AG10803 (cell line): Measurements from ENCODE around the gene EPN3.

ENCODE experiments used
- DNase-seq: peaks from one replicate; pipeline ENCODE4 v3.0.0; 2010; ENCODE audit warnings: low read depth
- H3K4me3 ChIP-seq: 2 replicates; pipeline ENCODE4 v1.5.1; 2011; ENCODE audit warnings: mild to moderate bottlenecking, low read length, control low read depth
- TF ChIP-seq, protein P1 (sequence below): conservative IDR thresholded peaks from 2 replicates; pipeline ENCODE4 v1.5.1; 2011; ENCODE audit warnings: mild to moderate bottlenecking, low read length, control low read depth, inconsistent platforms

Gene EPN3

DNA sequence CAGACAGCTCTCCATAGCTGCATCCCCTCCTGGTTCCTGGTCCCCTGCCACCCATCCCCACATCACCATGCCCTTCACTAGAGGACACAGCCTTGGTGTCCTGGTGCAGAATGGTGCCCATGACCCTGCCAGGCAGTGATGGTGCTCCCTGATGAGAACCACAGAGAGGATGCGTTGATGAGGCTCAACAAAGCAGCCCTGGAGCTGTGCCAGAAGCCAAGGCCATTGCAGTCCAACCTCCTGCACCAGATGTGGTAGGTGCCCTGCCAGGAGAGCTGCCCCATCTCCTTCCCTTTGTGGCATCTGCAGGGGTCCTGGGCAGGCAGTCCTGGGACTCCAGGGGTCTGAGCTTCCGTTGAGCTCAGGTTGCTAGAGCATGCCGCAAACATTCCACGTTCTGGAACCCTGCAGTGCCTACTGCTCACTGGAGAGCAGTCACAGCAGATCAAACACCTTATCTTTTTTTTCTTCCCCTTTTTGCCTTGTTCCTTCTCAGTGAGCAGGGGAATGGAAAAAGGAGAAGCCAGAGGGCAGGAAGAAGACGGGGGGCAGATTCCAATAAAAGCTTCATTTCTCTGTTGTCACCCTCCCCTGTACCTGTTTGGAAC lies 5.3 kb upstream of the EPN3 start:
- H3K4me3 ChIP-seq: no peak overlapping the region
- TF ChIP-seq, protein P1, sequence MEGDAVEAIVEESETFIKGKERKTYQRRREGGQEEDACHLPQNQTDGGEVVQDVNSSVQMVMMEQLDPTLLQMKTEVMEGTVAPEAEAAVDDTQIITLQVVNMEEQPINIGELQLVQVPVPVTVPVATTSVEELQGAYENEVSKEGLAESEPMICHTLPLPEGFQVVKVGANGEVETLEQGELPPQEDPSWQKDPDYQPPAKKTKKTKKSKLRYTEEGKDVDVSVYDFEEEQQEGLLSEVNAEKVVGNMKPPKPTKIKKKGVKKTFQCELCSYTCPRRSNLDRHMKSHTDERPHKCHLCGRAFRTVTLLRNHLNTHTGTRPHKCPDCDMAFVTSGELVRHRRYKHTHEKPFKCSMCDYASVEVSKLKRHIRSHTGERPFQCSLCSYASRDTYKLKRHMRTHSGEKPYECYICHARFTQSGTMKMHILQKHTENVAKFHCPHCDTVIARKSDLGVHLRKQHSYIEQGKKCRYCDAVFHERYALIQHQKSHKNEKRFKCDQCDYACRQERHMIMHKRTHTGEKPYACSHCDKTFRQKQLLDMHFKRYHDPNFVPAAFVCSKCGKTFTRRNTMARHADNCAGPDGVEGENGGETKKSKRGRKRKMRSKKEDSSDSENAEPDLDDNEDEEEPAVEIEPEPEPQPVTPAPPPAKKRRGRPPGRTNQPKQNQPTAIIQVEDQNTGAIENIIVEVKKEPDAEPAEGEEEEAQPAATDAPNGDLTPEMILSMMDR: no peak
- no peak for DNase-seq

DNA sequence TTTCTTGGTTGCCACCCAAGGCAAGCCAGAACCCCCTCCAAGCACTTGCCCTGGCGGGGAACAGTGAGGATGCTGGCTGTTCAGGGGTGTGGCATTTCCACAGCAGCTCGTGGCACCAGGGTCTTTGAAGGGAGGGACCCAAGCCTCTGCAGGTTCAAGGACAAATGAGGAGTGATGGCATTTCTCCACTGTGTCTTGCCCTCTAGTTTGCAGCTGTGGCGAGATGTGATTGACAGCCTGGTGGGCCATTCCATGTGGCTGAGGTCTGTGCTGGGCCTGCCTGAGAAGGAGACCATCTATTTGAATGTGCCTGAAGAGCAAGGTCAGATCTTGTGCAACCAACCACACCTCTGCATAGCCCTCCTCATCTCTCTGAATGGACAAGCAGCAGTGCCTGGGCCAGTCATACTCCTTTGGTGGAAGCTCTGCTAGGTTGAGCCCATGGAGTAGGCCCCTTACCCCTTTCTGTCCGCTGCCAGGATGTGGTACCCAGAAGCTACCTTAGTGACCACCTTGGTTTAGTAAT lies 4.5 kb upstream of the EPN3 start:
- H3K4me3 ChIP-seq: no peak overlapping the region
- DNase-seq: no peak
- TF ChIP-seq, protein P1: no peak

DNA sequence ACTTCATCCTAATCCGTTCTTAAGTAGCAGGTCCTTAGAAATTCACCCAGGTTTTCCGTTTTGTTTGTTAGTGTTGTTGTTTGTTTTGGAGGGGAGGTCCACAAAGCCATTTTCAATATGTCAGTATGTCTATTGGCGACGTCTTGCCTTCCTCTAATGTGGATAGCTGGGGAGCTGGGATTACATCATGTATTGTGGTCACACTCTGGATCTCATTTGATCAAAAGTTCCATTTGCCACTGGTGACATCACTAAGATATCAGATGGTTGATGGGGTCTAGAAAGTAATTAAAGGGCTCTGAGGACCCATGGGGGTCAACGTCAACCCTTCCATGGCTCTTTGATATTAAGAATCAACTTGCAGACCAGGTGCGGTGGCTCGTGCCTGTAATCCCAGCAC lies 2.7 kb upstream of the EPN3 start:
- TF ChIP-seq, protein P1: no peak
- DNase-seq: no peak
- no peak overlapping the region for H3K4me3 ChIP-seq

DNA sequence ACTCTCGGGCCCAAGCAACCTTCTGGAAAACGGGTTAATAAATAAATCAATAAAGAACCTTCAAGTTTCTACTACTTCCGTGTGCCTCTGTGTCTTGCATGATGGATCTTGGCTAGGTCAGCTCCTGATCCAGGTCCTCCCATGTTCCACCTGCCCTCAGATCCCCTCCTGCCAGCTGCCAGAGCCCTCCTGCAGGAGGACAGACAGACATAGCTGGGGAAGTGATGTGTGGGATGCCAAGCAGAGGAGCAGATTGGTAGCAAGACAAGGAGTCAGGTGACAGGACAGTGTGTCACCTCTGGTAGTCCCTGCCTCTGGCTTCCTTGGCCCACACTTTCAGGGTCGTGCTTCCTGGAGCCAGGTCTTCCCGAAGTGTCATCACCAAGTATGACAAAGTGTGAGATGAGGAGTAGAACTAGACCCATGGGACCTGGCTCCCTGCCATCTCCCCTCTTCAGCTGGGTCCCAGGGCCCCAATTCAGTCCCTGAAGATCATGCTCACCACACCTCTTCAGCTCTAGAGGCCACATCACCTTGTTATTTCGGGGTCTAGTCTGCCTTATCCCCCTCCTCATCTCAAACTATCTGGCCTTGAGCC lies 1.0 kb upstream of the EPN3 start:
- H3K4me3 ChIP-seq: no peak overlapping the region
- TF ChIP-seq, protein P1: no peak
- DNase-seq: no peak

DNA sequence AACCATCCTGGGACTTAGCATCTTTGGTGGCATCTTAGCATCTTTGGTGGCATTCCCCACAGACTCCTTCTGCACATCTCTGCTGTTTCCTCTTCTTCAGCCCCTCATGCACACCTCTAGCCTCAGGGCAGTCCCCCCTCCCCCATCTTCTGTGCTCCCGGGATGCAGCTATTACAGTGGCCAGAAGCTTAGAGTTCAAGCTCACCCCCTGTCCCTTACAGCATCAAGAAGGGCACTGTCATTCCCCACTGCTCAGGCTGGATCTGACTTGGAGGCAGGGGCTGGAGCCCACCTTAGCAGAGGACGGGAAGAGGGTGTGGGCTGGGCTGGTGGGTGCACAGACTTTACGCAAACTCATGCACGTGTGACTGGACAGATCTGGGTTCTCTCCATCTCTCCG lies 650 bp downstream of the EPN3 start:
- H3K4me3 ChIP-seq: no peak overlapping the region
- no peak for DNase-seq
- TF ChIP-seq, protein P1: no peak

DNA sequence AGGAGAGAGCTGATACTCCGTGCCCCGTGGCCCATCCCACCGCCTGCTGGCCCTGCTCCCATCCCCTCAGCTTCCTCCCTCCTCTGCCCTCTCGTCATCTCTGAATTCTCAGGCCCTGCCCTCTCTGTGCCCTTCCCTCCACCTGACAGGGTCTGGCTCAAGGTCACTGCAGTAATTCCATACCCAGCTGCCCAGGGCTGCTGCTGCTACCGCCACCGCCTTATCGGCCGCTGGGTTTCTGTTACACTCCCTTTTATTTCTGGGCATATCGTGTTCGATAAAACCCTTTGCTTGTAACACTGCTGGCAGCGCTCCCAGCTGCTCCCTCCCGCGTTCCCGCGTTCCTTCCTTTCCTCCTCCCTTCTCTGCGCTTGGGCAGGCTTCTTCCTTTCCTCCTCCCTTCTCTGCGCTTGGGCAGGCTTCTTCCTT lies 1.2 kb downstream of the EPN3 start:
- peak; percentile 31 for DNase-seq
- H3K4me3 ChIP-seq: no peak overlapping the region
- TF ChIP-seq, protein P1: no peak

DNA sequence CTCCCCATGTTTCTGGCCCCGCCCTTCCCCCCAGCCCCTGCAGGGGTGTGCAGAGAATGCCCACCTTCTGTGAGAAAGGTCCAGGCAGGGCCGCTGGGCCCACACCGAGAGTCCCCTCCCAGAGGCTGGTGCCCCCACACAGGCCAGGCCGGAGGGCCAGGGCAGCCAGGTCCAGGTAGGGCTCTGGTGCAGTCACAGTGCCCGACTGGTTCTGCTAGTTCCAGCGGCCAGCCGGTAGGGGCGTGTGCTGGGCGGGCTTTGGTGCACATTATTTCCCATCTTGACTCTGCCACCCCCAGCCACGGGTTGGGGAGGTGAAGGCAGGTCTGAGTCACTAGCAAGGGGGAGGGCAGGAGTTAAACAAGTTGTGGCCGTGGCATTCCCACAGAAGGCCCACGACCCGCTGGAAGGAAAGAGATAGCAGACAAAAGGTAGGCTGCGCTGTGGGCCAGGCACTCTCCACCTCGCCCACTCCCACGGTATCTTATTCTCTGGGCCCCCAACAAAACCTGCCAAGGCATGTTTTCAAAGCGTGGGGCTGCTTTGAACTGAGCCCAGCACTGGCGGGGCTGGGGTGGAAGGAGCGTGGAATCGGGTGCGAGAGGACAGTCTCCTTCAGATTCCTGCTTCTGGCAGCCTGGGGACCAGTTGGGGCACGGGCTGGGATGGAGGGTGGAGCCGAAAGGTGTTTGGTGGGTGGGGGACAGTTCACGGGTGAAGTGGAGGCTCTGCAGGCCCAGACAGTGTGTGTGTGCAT lies 1.9 kb downstream of the EPN3 start:
- no peak overlapping the region for H3K4me3 ChIP-seq
- DNase-seq: no peak
- TF ChIP-seq, protein P1: 0 out of 2 replicates have a peak, but pooled peaks have one; percentile 18
